HG03575 (cell line): ENCODE measurements around the gene LY6G5C.

Source experiments
- ATAC-seq: cut with Tn5 transposase; IDR thresholded peaks from one replicate; pipeline ENCODE4 v1.9.1; 2021; ENCODE audit not compliant: unreplicated experiment, insufficient number of reproducible peaks, low FRiP score; ENCODE audit errors: extremely low read depth

Gene LY6G5C

DNA sequence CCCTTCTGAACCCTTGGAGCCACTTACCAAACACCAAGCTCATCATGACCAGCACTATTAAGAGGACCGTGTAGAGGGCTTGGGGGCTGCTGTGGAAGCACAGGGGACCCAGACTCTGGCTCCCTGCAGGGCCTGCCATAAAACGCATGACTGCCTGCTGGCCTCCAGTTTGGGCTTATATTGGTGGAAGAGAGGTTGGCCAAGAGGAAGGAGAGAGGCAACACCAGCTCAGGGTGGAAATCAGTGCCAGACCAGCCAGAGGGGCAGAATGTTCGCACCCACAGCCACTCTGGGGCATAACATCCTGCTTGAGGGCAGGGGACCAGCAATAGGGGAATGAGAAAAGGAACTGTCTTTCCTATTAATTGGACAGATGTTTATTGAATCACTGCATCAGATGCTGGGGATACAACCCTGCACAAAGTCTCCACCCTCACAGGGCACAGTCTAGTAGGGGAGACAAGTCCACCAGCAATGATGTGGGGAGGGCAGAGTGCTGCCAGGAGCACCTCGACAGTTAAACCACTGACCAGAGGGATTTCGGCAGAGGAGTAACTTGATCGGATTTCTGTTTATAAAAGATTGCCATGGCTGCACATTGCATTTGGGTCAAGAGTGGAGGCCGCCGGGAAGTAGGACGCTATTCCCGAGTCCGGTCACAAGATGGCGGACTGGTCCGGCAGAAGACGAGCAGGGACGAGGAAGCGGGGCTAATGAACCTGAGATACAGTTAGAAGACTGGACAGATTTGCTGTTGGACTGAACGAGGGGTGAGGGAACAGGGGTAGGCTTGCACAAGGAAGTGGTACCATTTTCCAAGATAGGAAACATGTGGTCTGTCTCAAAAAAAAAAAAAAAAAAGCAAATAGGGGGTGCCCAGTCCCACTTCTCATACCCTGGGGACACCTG lies at the start of gene LY6G5C:
Gene LY6G5C (minus strand): TSS at position 842 of the 909 bp plus-strand sequence. CDS start 694 bp downstream, at position 148.
- ATAC-seq: no peak

GRCh38 chr6:31729979-31730630 lies 49.2 kb upstream of the LY6G5C start:
- no peak for ATAC-seq

- no peak for ATAC-seq
Observed at GRCh38 chr6:31729515-31729978, 48.7 kb upstream of the LY6G5C start.

- ATAC-seq: no peak
Observed at GRCh38 chr6:31728767-31729514, 48.1 kb upstream of the LY6G5C start, which contains the start of gene DDAH2. Gene DDAH2, minus strand, starts transcription at chr6:31729299. Its CDS starts 138 bp downstream, at chr6:31729161.

DNA sequence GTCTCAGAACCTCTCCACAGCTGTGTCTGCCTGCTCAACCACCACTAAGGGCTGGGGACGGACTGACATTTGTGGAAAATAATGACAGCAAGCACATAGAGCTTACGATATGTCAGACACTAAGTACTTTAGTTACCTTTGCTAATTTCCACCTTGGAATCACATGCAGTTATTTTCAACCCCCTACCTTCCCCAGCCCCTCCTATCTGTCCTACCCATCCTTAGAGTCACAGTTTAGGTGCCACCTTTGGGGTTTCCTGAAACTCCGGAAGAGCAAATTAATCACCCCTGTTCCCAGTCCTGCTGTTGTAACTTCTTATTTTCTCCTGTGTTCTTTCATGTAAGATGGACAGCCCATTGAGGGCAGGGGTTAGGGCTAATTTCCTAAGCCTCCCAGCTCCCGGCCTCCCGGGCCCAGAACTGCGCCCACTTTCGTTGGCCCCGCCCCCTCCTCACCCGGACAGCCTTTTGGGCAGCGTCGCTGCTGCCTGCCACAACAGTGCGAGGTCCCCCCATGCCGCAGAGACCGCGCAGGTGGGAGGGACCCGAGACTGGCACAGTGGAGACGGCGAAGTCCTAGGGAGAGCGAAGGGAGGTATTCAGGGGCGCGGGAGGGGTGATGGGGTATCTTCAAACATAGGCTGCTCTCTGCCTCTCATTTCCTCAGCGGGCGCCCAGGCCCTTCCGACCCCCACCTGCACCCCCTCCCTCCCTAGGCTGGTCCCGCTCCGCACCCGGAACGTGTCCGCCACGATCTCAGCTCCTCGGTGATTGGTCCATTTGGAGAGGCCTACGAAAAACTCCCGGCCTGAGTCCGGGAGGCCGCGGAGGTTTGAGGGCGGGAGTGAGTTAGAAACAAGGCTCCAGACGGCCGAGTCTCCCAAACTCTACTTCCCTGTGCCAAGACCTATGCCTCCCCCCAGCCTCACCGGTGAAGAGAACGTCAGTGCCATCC lies 47.1 kb upstream of the LY6G5C start:
- no peak for ATAC-seq

- no peak for ATAC-seq
Observed at GRCh38 chr6:31727034-31727716, 46.3 kb upstream of the LY6G5C start.

- ATAC-seq: no peak
Observed at GRCh38 chr6:31725502-31726350, 44.9 kb upstream of the LY6G5C start.

GRCh38 chr6:31723980-31724691 lies 43.3 kb upstream of the LY6G5C start:
- ATAC-seq: no peak

DNA sequence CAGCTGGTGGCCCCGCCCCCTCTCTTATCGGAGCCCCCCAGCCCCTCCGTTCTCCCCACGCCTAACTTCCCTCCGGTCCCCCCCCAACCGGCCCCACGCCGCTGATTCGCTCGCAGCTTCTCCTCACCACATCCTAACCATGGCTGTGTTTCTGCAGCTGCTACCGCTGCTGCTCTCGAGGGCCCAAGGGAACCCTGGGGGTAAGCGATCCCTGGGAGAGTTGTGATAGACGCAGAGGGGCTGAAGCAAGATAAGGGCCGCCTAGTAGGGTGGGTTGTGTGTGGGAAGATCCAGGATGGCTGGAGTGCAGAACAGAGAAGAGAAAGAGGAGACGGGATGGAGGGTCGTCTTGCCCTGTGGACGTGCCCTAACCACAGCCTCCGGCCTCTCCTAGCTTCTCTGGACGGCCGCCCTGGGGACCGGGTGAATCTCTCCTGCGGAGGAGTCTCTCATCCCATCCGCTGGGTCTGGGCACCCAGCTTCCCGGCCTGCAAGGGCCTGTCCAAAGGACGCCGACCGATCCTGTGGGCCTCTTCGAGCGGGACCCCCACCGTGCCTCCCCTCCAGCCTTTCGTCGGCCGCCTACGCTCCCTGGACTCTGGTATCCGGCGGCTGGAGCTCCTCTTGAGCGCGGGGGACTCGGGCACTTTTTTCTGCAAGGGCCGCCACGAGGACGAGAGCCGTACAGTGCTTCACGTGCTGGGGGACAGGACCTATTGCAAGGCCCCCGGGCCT lies 42.5 kb upstream of the LY6G5C start, which contains the start of gene MPIG6B:
Gene MPIG6B (plus strand): TSS at position 129 of the 735 bp plus-strand sequence. CDS start 11 bp downstream, at position 140.
- no peak for ATAC-seq

DNA sequence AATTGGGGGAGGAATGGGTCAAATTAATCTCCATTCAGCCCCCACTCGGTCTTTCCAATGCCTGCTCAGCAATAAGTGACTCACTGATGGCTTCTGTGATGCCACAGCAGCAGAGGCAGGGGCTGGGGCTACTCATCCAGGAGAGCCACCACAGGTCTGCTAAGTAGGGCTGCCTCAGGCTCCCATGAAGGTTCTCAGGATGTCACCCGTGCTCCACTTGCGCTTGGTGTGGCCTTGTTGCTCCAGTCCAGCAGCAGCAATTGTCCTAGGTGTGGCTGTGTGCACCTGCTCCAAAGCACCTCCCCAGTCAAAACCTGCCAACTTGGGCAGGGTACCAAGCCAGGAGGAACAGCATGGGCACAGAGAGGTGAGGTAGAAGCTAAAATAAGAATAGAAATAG lies 41.3 kb upstream of the LY6G5C start:
- ATAC-seq: no peak

DNA sequence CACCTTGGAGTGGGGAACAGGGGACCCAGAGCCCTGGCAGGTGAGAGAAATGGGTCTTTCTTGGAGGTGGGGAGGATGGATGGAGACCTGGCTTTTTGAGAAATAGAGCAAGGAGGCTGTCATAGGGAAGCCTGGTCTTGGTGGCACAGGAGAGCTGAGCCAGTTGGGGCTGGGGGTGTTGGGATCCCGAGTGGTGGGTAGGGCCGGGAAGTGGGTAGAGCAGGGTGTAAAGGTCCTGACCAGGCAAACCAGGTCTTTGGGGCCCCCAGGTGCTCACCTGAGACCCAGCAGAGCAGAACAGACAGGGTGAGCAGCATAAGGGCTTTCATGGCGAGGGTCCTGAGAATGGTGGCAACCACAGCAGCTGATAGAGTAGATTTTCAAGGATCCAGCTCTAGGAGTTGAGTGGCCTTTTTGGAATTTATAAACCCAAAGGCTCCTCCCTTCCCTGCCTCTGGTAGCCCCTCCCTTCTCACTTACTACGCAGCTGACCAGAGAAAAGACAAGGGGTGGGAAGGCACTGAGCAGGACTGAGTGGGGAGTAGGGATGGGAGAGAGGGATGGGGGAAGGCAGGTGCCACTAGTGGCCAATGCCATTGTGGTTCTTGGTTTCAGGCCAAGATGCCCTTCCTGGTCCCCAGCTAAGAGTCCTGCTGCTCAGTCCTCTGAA lies 40.6 kb upstream of the LY6G5C start, which contains the start of gene LY6G6C:
Gene LY6G6C (minus strand): TSS at position 396 of the 670 bp plus-strand sequence. CDS start 67 bp downstream, at position 329.
- ATAC-seq: no peak

- ATAC-seq: no peak
Observed at GRCh38 chr6:31720196-31720770, 39.4 kb upstream of the LY6G5C start.

DNA sequence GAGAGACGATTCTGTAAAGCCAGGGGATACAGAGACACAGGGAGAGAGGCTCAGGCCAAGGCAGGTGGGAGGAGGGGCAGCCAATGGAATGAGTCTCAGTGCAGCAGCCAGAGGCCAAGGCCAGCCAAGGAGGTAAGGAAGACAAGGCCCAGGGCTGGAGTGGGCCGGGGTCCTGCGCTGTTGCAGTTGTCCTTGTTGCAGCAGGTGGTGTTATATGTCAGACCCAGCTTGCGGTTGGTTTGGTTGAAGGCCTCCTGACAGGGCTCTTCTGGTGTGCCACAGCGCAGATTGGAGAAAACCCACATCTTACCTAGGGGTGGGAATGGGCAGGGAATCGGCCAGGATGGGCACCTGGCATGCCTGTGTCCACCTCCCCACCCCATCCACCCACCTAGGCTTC lies 38.1 kb upstream of the LY6G5C start:
- no peak for ATAC-seq

DNA sequence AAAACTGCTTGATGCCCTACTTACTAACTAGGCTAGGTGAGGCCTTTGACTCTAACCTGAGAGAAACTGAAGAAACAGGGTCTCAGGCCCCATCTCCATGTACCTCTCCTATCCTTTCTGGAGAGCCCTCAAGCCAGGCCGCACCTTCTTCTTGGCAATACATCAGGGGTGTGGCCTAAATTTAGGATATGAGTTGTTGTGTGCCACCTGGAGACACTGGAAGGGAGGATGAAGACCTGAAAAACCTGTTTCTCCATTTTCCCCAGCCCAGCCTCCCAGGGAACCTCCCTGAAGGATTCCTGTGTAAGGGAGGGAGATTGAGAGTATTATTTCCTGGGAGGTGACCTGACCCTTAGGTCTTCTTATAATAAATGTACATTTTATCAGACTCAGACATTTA lies 37.4 kb upstream of the LY6G5C start:
- ATAC-seq: no peak
